GM12874 (cell line): Measurements from ENCODE around the gene IGF2.

Source experiments
- TF ChIP-seq, protein P1 (sequence below): IDR thresholded peaks from 2 replicates; pipeline ENCODE4 v1.5.1; 2011; ENCODE audit warnings: low read depth, mild to moderate bottlenecking, control low read depth, low read length, moderate library complexity; ENCODE audit not compliant: insufficient read depth

IGF2 gene

GRCh38 chr11:2128130-2128510 lies 11.1 kb downstream of the IGF2 start:
- TF ChIP-seq, protein P1, sequence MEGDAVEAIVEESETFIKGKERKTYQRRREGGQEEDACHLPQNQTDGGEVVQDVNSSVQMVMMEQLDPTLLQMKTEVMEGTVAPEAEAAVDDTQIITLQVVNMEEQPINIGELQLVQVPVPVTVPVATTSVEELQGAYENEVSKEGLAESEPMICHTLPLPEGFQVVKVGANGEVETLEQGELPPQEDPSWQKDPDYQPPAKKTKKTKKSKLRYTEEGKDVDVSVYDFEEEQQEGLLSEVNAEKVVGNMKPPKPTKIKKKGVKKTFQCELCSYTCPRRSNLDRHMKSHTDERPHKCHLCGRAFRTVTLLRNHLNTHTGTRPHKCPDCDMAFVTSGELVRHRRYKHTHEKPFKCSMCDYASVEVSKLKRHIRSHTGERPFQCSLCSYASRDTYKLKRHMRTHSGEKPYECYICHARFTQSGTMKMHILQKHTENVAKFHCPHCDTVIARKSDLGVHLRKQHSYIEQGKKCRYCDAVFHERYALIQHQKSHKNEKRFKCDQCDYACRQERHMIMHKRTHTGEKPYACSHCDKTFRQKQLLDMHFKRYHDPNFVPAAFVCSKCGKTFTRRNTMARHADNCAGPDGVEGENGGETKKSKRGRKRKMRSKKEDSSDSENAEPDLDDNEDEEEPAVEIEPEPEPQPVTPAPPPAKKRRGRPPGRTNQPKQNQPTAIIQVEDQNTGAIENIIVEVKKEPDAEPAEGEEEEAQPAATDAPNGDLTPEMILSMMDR: no peak

GRCh38 chr11:2127482-2128129 lies 11.6 kb downstream of the IGF2 start:
- TF ChIP-seq, protein P1: no peak

DNA sequence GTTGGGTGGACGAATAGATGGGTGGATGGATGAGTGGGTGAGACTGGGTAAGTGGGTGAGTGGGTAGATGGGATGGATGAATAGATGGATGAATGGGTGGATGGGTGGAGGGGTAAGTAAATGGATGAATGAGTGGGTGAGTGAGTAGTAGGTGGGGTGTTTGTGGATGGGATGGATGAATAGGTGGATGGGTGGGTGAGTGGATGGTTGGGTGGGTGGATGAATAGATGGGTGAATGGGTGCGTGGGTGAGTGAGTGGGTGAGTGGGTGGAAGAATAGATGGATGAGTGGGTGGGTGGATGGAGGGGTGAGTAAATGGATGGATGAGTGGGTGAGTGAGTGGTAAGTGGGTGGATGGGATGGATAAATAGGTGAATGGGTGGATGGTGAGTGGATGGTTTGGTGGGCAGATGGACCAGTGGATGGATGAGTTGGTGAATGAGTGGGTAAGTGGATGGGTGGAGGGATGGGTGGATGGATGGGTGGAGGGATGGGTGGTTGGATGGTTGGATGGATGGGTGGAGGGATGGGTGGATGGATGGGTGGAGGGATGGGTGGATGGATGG lies 12.6 kb downstream of the IGF2 start:
- TF ChIP-seq, protein P1: no peak

GRCh38 chr11:2123628-2123960 lies 15.6 kb downstream of the IGF2 start:
- TF ChIP-seq, protein P1: no peak

DNA sequence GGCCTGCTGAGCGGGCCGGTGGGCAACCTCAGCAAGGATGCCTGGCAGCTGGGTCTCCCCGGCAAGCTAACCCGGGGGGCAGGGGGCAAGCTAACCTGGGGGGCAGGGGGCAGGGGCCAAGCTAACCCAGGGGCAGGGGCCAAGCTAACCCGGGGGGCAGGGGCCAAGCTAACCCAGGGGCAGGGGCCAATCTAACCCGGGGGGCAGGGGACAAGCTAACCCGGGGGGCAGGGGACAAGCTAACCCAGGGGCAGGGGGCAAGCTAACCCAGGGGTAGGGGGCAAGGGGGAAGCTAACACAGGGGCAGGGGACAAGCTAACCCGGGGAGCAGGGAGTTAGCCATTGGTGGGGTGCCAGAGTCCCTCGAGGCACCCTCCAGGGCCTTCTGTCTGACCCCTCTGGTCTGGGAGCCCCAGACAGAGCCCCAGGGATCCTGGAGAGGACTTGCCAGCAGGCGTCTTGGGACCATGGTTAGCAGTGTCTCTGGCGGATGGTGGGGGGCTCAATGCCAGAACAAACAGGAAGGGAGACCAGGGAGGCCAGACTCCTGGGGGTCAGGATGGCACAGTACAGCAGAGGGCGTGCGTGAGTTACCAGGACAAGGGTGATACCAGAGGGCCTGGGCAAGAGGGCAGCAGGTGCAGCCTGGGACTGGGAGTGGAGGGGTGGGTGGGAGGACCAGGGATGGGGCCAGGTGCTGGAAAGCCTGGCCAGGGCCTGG lies 16.1 kb downstream of the IGF2 start:
- TF ChIP-seq, protein P1: no peak

DNA sequence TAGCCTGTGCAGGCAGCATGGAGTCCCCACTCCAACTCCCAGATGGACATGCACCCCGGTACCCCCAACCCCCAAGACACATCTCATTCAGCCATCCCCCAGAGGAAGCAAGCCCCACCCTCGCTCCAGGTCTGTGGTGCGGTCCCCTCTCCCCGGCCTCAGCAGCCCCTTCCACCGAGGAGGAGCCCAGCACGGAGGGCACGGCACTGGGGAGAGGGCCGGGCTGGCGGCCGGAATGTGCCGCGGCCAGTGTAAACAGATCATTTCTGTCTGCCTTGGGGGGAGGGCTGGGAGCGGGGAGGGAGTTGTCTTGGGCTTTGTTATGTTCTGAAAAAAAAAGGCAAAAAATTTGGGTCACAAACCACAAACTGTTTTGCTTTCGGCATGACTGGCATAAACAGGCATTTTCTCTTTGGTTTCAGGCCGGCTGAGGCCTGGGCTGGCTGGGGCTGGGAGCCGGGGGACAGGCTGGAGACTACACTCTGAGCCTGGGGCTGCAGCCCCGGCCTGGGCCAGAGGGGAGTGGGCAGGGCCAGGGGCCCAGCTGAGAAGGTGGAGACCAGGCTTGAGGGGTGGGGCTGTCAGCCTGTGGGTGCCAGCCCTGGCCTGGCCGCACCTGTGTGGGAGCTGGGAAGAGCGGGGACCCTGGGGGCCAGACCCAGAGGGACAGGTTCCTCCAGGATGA lies 16.8 kb downstream of the IGF2 start:
- TF ChIP-seq, protein P1: no peak
